Measurements from ENCODE around the gene MAN1A2.

The MAN1A2 gene

DNA sequence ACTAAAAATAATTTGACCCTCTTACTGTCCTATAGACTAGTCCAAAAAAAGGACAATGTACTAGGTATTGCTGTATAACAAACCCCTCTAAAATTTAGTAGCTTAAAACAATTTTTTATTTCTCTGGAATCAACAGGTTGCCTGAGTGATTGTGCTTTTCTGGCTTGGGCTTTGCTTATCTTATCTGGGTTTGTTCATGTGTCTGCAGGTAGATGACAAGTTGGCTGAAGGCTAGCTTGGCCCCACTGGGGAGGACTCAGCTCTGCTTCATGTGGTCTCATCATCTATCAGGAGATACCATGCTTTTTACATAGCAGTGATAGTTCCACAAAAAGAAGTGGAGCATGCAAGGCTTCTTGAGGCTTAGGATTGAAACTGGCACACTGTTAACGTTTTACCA lies 114.2 kb downstream of the MAN1A2 start:
- in situ Hi-C loops (cut with HindIII; ENCODE audit: low sequenced_read_pairs): no loop called here
- TF ChIP-seq, protein P1, sequence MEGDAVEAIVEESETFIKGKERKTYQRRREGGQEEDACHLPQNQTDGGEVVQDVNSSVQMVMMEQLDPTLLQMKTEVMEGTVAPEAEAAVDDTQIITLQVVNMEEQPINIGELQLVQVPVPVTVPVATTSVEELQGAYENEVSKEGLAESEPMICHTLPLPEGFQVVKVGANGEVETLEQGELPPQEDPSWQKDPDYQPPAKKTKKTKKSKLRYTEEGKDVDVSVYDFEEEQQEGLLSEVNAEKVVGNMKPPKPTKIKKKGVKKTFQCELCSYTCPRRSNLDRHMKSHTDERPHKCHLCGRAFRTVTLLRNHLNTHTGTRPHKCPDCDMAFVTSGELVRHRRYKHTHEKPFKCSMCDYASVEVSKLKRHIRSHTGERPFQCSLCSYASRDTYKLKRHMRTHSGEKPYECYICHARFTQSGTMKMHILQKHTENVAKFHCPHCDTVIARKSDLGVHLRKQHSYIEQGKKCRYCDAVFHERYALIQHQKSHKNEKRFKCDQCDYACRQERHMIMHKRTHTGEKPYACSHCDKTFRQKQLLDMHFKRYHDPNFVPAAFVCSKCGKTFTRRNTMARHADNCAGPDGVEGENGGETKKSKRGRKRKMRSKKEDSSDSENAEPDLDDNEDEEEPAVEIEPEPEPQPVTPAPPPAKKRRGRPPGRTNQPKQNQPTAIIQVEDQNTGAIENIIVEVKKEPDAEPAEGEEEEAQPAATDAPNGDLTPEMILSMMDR (IDR thresholded peaks at IDR 0.05; ENCODE audit: low read depth, low read length, missing control alignments): no peak
- no peak overlapping the region for H3K4me3 ChIP-seq (ENCODE audit: low read depth, low read length)
- no peak for DNase-seq (ENCODE audit: low read depth)

DNA sequence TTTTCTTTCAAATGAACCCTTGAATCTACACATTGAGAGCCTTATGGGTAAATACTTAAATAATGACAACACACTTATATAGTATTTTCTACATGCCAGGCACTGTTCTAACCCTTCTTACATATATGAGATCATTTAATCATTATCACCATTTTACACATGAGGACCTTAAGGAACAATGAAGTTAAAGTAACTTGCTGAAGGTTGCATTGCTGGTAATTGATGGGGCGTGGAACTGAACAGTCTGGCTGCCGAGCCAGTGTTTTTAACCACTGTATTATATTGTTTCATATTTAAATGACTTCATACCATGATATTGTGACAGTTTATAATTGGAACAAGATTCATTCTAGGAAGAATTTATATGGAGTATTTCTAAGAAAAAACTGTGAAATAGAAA lies 126.7 kb downstream of the MAN1A2 start:
- in situ Hi-C loops (cut with HindIII; ENCODE audit: low sequenced_read_pairs): no loop called here
- TF ChIP-seq, protein P1 (IDR thresholded peaks at IDR 0.05; ENCODE audit: low read depth, low read length, missing control alignments): no peak
- no peak for DNase-seq (ENCODE audit: low read depth)
- no peak overlapping the region for H3K4me3 ChIP-seq (ENCODE audit: low read depth, low read length)

DNA sequence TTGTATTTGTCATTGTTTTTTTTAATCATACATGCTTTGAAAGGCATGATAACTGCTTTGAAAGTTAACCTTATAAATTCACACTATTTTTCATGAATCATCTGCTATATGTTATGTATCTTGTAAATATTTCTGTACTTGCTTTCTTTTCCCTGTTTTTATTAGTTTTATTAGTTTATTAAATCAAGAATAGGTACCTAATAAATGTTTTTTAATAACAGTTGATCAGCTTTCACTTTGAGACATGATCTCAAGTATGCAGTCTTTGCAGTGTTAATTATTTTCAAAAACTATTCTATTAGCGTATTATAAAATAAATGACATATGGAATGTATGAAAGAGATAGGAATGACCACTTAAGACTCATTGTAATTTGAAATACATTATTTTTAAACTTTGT lies 127.8 kb downstream of the MAN1A2 start:
- no peak overlapping the region for H3K4me3 ChIP-seq (ENCODE audit: low read depth, low read length)
- in situ Hi-C loops (cut with HindIII; ENCODE audit: low sequenced_read_pairs): no loop called here
- TF ChIP-seq, protein P1 (IDR thresholded peaks at IDR 0.05; ENCODE audit: low read depth, low read length, missing control alignments): no peak
- DNase-seq (ENCODE audit: low read depth): no peak

DNA sequence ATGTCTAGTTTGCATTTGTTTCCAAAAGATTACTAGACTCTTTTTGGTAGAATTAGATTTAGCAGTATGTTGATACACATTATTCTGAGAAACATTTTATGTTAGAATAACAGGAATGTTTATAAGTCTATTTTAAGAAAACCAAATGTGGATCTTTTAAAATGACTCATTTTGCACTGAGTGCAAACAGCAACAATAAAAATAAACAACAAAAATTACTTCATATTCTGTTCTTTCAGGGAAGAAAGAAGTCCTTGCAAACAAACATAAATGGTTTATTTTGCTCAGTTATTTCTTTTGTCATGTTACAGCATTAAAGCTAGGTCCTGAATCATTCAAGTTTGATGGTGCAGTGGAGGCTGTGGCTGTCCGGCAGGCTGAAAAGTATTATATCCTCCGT lies 131.8 kb downstream of the MAN1A2 start:
- TF ChIP-seq, protein P1 (IDR thresholded peaks at IDR 0.05; ENCODE audit: low read depth, low read length, missing control alignments): no peak
- in situ Hi-C loops (cut with HindIII; ENCODE audit: low sequenced_read_pairs): no loop called here
- no peak overlapping the region for H3K4me3 ChIP-seq (ENCODE audit: low read depth, low read length)
- DNase-seq (ENCODE audit: low read depth): no peak

DNA sequence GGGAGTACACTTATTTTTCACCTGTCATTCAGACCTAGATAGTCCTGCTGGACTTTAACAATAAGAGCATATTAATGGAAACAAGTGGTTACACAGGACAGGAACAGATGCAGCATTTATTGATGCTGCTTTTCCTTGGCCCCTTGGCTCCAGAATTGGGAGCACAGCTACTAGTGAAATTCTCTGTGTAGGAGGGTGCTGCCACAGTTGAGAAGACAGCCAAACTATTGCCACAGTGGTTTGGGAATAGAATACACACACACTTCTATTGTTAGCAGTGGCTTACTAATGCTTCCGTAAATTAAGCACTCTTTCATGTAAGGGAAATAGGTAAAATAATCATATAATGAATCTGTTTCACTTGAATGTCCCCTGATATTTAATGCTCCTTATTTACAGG lies 133.3 kb downstream of the MAN1A2 start:
- DNase-seq (ENCODE audit: low read depth): no peak
- in situ Hi-C loops (cut with HindIII; ENCODE audit: low sequenced_read_pairs): no loop called here

DNA sequence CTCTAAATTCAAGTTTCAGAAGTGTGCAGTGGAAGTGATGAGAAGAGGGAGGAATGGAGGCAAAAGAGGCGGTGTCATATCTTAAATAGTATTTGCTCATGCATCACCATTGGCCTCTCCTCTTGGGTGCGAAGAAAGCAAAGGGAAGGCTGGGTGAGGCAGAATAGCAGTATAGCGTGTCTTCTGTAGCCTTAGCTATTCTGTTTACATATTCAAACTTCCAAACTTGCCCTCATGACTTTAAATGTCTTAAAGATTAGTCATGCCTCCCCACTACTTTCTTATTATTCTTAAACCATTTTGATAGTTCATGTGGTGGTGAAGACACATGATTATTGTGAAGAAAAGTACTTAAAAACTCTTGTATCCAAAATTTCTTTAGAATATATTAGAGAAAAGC lies 134.0 kb downstream of the MAN1A2 start:
- DNase-seq (ENCODE audit: low read depth): peak; percentile 6
- in situ Hi-C loops (cut with HindIII; ENCODE audit: low sequenced_read_pairs): no loop called here
- no peak overlapping the region for H3K4me3 ChIP-seq (ENCODE audit: low read depth, low read length)
- TF ChIP-seq, protein P1 (IDR thresholded peaks at IDR 0.05; ENCODE audit: low read depth, low read length, missing control alignments): no peak

More for the DNA sequence above, 133.3 kb downstream of the MAN1A2 start:
- H3K4me3 ChIP-seq (ENCODE audit: low read depth, low read length): no peak overlapping the region
- TF ChIP-seq, protein P1 (IDR thresholded peaks at IDR 0.05; ENCODE audit: low read depth, low read length, missing control alignments): no peak

DNA sequence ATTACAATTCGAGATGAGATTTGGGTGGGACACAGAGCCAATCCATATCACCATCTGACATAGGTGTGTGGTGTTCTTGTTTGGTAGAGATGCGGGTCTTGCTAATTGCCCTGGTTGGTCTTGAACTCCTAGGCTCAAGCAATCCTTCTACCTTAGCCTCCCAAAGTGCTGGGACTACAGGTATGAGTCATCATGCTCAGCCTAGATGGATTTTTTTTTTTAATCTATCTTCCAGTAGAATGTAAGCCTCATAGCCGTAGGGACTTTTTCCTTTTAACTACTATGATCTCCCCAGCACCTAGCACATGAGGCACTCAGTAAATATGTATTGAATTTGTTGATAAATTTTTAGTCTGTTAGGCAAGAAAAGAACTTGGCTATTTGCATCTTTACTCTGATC lies 144.0 kb downstream of the MAN1A2 start:
- H3K4me3 ChIP-seq (ENCODE audit: low read depth, low read length): no peak overlapping the region
- no peak for DNase-seq (ENCODE audit: low read depth)
- TF ChIP-seq, protein P1 (IDR thresholded peaks at IDR 0.05; ENCODE audit: low read depth, low read length, missing control alignments): no peak
- in situ Hi-C loops (cut with HindIII; ENCODE audit: low sequenced_read_pairs): no loop called here

Data from astrocyte of the cerebellum (primary cell).